Measurements from ENCODE around the gene ADH4.

ADH4 gene

GRCh38 chr4:99104153-99104552, 39.9 kb downstream of the ADH4 start:
- ATAC-seq, result no peak
- TF ChIP-seq TSHZ2 (CRISPR knock-in tag; IDR thresholded peaks at IDR 0.05) (no peak), CSRNP3 (CRISPR knock-in tag; IDR thresholded peaks at IDR 0.05) (no peak), TOX (CRISPR knock-in tag; IDR thresholded peaks at IDR 0.05; ENCODE audit: borderline replicate concordance) (no peak), ESRRG (CRISPR knock-in tag; IDR thresholded peaks at IDR 0.05) (no peak), BACH2 (CRISPR knock-in tag; IDR thresholded peaks at IDR 0.05; ENCODE audit: borderline replicate concordance) (no peak), ZNF8 (CRISPR knock-in tag; IDR thresholded peaks at IDR 0.05) (no peak), PATZ1 (CRISPR knock-in tag; IDR thresholded peaks at IDR 0.05; ENCODE audit: borderline replicate concordance) (no peak), PPARA (CRISPR knock-in tag; IDR thresholded peaks at IDR 0.05; ENCODE audit: borderline replicate concordance) (no peak), ZNF70 (CRISPR knock-in tag; IDR thresholded peaks at IDR 0.05) (no peak), ZC3H10 (CRISPR knock-in tag; IDR thresholded peaks at IDR 0.05) (no peak)

GRCh38 chr4:99103166-99103565, 40.9 kb downstream of the ADH4 start:
- TF ChIP-seq TOX (CRISPR knock-in tag; IDR thresholded peaks at IDR 0.05; ENCODE audit: borderline replicate concordance) (no peak), CSRNP3 (CRISPR knock-in tag; IDR thresholded peaks at IDR 0.05) (no peak), PATZ1 (CRISPR knock-in tag; IDR thresholded peaks at IDR 0.05; ENCODE audit: borderline replicate concordance) (no peak), TSHZ2 (CRISPR knock-in tag; IDR thresholded peaks at IDR 0.05) (no peak), ESRRG (CRISPR knock-in tag; IDR thresholded peaks at IDR 0.05) (no peak), RARB (CRISPR knock-in tag; IDR thresholded peaks at IDR 0.05) (no peak), SNAI2 (CRISPR knock-in tag; IDR thresholded peaks at IDR 0.05) (no peak)
- no peak for ATAC-seq

GRCh38 chr4:99102634-99103033, 41.5 kb downstream of the ADH4 start:
- no peak for ATAC-seq
- TF ChIP-seq SNAI2 (CRISPR knock-in tag; IDR thresholded peaks at IDR 0.05) (no peak), ZFP30 (CRISPR knock-in tag; IDR thresholded peaks at IDR 0.05) (no peak), RARB (CRISPR knock-in tag; IDR thresholded peaks at IDR 0.05) (no peak), ZFP3 (CRISPR knock-in tag; IDR thresholded peaks at IDR 0.05) (no peak), CSRNP3 (CRISPR knock-in tag; IDR thresholded peaks at IDR 0.05) (no peak), OSR1 (CRISPR knock-in tag; IDR thresholded peaks at IDR 0.05) (no peak), TOX (CRISPR knock-in tag; IDR thresholded peaks at IDR 0.05; ENCODE audit: borderline replicate concordance) (no peak), GLIS3 (CRISPR knock-in tag; IDR thresholded peaks at IDR 0.05) (no peak), BACH2 (CRISPR knock-in tag; IDR thresholded peaks at IDR 0.05; ENCODE audit: borderline replicate concordance) (no peak), ZNF565 (CRISPR knock-in tag; conservative IDR thresholded peaks at IDR 0.05; ENCODE audit: low read depth) (no peak), ISL1 (CRISPR knock-in tag; IDR thresholded peaks at IDR 0.05) (no peak), TSHZ2 (CRISPR knock-in tag; IDR thresholded peaks at IDR 0.05) (no peak), TCF4 (CRISPR knock-in tag; IDR thresholded peaks at IDR 0.05; ENCODE audit: borderline replicate concordance) (no peak)

Measured in SK-N-SH treated with all-trans-retinoic acid at 6 μM for 48 hours (cell line).